Measurements from ENCODE around the gene CGB2.

CGB2 gene

DNA sequence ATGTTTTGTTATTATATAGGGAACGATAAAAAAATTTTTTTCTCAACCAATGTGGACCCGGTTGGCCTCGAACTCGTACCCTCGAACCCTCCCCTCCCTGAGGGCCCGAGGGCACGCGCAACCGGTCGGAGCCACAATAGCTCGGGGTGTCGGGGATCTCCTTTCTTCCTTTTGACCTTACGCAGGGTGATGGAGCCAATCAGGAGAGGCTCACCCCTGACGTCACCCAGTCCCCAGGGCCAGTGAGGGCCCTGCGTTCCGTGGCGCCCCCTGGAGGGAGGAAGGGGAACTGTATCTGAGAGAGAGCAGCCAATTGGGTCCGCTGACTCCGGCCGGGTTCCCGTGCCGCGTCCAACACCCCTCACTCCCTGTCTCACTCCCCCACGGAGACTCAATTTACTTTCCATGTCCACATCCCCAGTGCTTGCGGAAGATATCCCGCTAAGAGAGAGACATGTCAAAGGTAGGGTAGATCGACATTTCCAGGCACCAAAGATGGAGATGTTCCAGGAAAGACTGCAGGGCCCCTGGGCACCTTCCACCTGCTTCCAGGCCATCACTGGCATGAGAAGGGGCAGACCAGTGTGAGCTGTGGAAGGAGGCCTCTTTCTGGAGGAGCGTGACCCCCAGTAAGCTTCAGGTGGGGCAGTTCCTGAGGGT, at the start of gene CGB2:
Gene CGB2, plus strand, starts transcription at position 249 of the 660 bp plus-strand sequence. Its CDS starts 206 bp downstream, at position 455.
- DNase-seq: peak; percentile 71

DNA sequence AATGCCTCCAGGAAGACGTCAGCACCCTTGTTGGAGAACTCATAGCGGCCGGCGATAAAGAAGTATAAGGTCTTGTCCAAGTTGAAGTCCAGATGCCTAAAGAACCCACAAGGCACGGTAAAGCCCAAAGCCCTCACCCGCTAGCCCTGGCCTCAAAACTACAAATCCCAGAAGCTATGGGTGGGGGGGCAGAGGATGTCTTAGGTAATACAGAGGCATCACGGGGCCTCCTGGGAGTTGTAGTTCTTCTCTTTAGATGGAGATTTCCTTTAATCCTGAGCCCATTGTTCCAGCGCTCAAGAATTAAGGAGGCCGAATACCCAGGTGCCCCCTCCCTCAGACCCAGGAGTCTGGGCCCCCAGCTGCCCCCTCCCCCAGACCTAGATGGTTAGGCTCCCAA, 49.4 kb upstream of the CGB2 start:
- no peak for DNase-seq

DNA sequence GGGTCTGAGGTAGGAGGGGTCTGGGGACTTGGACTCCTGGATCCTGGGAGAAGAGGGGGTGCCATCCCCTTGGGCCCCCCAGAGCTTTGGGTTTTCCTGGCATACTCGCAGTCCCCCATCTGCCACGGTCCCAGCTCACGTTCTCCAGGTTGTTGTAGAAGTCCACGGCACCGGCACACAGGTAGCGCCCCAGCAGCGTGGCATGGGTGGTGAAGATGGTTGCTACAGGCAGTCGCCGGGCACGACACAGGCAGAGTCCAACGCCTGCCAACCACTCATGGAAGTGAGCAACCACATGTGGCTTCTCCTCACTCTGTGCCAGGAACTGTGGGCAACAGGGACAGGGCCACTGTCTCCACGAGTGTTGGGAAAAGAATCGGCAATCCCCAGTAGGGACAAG, 46.0 kb upstream of the CGB2 start:
- no peak for DNase-seq

DNA sequence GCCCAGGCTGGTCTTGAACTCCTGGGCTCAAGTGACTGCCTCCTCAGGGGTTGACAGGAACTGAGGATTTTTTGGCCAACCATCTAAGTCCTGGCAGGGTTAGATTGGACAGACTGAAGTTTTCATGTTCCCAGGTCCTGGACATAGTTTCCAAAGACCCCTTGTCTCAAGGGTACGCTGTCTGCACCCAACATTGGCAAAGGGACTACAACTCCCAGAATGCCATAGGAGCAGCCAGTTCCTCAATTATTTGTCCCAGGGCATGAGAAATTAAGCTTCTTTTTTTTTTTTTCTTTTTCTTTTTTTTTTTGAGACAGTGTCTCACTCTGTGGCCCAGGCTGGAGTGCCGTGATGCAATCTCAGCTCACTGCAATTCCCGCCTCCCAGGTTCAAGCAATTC, 45.5 kb upstream of the CGB2 start:
- no peak for DNase-seq

DNA sequence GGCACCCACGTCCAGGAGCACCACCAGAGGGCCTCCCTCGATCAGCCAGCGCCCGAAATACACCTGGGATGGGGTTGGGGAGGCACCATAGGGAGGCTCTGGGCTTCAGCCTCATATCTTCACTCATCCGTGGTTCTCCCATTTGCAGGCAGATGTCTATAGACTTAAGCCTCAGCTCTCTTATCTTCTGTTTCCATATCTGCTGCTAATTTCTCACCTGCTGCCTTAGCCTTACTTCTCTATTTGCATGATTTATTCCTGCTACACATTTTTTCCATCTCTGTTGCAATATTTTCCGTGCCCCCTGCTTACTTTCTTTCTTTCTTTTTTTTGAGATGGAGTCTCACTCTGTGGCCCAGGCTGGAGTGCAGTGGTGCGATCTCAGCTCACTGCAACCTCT, 44.4 kb upstream of the CGB2 start:
- DNase-seq: no peak

DNA sequence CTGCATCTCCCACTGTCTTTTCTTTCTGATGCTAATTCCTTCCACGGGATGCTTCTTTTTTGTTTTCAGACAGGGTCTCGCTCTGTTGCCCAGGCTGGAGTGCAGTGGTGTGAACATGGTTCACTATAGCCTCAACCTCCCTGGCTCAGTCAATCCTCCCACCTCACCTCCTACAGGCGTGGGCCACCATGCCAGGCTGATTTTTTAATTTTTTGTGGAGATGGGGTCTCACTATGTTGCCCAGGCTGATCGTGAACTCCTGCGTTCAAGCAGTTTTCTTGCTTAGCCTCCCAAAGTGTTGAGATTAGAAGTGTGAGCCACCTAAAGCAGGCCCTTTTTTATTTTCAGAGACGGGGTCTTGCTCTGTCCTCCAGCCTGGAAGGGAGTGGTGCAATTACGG, 43.4 kb upstream of the CGB2 start:
- no peak for DNase-seq

DNA sequence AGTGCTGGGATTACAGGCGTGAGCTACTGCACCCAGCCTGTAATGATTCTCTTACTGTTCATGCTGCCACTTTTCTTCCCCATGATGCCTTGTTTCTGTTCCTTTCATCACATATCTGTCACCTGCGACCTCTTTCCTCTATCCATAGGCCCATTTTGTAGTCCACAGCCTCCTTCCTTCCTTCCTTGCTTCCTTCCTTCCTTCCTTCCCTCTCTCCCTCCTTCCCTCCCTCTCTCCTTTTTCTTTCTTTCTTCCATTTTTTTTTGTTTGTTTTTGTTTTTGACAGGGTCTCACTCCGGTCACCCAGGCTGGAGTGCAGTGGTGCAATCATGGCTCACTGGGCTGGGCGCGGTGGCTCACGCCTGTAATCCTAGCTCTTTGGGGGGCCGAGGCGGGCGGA, 42.8 kb upstream of the CGB2 start:
- no peak for DNase-seq

DNA sequence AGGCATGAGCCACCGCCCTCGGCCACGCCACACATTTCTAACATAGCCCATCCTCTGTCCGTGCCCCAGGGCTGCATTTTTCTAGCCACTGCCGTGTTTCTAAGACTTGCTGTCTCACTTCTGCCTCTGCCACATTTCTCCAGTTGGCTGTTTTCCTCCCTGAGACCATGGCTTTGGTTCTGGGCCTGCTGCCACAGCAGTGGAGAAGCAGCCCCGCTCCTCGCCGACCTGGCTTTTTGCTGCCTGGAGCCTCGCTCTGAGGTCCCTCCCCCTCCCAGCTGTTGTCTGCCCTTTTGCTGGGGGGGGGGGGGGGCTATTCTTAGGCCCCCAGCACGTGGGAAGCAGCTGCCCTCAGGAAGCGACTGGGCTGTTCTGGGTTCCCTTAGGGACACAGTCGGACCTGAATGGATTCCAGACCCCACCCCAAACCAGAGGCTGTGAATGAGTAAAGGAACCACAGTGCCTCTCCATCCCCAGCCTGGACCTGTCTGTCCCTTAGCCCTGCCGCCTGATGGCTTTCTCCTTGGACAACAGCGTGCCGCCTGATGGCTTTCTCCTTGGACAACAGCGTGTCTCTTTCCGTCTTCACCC, 41.9 kb upstream of the CGB2 start:
- DNase-seq: no peak

DNA sequence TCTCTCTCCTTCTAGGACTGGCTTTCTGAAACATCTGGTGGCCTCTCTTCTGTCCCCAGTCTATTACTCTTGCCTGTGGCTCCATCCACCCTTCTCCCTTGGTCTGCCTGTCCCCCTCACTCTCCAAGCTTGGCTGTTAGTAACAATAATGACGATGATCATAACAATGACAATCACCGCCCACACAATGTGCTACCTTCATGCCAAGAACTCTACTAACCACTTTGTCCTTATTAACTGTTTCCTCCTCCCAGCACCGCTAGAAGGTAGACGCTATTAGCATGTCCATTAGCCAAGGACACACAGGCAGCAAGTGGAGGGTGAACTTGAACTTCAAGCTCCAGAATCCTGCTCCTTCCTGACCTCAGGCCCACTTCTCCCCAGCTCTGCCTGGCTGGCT, 41.3 kb upstream of the CGB2 start:
- DNase-seq: no peak

DNA sequence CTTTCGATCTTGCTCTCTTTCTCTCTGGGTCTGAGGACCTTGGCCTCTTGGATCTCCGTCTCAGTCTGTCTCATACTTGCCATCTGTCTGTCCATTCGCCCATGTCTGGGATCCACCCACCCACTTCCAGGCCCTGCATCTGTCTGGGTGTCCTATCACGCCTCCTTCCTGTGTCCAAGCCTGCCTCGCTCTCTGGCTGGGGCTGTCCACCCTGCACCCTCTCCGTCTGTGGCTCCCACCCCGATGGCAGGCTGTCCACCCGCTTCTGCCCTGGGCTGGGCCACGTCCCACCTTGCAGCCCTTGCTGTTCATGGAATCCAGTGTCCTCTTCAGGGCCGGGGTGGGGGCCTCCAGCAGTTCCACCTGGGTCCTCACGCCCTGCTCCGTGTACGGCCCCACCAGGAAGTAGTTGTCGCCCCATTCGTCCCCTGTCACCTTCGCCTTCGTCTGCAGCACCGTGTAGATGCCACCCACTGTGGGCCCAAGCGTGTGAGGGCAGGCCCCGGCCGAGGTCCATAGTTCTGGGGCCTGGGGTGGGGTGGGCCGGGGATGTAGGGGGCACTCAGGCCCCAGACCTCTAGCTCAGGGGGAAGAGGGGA, 40.6 kb upstream of the CGB2 start:
- no peak for DNase-seq

DNA sequence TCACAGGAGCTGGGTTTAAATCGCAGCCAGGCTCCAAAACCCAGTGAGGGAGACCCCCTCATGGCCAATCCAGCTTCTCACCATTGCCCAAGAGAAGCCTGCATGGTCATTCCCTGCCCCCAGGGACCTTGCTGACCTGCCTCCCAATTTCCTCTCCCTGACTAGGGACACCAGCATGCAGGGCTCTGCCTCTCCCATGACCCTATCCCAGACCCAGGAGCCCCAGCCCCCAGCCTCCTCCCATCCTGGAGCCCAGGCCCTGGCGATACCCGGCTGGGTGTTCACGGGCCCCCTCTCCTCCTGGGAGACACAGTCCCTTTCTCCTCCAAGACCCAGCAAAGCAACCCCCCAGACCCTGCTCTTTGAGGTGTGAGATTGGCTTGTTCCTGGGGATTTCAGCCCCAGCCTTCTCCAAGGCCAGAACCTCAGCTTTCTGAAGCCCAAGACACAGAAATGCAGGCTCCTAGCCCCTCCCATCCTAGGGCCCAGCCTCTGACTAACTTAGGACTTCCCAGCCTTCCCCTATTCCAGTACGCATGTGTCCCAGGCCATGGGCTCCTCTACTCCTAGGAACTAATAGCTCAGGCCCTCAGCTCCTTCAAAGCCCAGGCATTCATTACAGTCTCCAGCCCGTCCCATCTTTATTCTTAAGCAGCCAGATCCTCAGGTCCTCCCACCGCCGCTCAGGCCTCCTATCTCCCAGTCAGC, 39.7 kb upstream of the CGB2 start:
- no peak for DNase-seq

DNA sequence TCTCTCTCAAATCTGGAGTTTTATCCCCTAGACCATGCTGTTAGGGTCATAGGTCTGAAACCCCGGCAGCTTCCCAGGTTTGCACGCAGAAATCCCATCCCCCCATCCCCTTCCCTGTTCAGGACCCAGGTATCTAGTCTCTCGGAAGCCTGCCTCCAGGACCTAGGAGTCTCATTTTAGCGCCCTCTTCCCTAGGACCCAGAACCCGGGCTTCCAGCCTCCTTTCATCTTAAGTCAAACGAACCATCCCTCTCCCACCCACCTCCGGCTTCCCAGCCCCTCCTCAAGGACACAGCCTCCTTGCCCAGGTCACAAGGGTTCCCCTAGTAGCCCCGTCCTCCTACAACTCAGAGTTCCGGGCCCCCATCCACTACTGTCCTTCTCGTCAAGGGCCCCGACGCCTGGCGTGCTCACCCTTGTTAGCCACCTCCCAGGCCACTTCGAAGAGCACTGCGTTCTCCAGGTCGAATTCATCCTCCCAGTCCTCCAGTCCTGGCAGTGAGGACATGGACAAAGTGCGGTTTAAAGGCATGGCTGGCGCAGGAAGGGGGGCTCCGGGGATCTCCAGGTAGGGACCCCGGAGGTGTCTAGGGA, 39.0 kb upstream of the CGB2 start:
- no peak for DNase-seq

DNA sequence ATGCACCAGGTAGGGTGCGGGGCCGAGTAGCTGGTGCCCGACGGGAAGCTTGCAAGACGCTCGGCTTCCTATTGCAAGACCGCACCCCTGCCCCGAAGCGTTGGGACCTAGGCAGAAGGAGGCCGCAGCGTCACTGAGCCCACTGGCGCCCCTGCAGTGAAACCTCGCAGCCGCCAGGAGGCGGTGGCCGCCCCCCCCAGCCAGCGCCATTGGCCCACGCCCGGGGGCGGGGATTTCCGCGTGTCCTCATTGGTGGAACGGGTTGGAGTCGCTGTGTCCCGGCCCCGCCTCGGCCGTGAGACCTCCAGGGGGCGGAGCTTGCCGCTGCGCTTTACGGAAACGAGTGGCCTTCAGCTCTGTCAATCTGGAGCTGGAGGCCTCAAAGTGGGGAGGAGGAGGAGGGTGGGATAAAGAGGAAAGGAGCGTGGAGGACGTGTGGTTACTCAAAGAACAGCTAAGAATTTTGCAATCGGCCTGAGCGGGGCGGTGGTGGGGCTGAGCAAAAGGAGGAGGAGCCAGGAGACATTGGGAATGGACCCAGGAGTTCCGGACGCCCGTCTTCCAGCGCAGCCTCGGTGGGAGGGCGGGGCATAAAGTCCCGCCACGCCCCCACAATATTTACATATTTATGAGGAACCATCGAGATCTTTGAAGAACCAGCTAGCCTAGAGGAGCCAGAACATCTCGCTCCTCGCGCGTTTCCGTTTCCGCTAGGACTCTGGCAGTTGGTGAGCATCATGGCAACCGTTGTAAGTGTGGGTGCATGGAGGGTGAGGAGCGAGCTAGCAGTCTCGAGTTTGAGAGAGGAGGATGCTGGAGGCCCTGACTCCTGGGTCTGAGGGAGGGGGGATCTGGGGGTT, 38.3 kb upstream of the CGB2 start, which contains the start of the genes GYS1 and RUVBL2:
Gene GYS1, minus strand, starts transcription at position 135 of the 860 bp plus-strand sequence. CDS start 197 bp downstream, outside the sequence.
Gene RUVBL2, plus strand, starts transcription at position 713 of the 860 bp plus-strand sequence. Its CDS starts 25 bp downstream, at position 738.
- peak; percentile 99 for DNase-seq

DNA sequence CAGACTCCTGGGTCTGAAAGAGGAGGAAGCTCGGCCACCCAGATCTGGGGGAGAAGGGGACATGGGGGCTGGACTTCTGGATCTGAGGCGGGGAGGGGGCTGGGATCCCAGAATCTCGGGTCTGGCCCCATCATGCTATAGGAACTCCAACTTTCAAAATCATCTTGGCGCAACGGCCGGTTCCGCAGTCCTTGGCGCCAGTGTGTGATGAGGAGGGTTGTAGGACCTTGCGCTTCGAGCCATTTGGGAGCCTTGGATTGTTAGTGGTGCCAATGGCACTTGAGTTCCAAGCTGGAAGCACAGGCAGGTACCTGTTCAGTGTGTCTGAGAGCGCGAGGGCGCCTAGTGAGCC, 37.7 kb upstream of the CGB2 start:
- no peak for DNase-seq

DNA sequence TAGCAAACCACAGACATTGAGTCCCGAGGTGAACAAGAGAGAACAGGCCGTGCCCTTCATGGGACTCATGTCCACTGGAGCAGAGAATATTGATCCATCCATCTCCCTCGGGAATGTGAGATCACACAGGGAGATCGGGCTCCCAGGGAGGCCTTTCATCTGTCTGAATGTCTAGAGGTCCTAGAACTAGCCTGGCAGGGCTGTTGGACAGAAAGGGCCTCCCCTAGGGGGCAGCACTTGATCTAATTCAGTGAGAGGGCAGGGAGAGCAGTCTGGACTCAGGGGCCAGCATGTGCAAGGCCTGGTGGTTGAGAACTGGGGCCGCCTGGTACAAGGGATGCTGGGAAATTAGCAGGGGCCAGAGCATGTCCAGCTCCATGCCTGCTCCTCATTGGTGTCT, 33.7 kb upstream of the CGB2 start:
- DNase-seq: peak; percentile 53

DNA sequence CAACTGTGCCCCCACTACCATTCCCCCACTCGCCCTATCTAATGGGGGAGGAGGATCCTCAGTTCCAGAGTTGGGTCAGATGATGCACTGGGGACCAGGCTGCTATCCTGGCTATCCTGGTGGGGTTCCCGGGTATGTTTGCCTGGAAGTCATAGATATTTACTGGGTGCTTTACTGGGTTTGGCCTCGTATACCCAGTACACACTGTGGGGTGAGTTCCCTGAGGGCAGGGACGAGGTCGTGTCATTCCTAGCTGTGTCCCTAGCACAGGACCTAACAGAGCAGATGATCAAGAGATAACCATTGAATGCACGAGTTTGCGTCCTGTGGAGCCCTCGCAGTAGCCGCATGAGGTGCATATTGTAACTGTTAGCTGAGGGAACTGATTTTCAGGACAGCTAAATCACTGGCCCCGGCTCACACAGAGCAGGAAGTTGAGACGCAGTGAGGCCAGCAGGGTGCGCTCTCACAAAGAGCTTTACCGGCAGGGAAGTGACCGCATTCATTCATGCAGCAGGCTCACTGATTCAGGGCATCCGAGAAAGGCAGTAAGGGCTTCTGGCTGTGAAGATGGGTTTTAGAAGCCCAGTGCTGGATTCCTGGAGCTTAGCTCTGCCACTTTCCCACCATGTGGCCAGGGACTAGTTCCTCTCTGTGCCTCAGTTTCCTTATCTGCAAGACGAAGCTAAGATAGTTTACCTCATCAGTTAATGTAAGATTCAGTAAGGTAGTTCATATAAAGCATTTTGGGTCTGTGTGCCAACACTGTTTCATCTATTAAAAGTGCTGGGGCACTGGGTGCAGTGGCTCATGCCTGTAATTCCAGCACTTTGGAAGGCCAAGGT, 32.0 kb upstream of the CGB2 start:
- DNase-seq: peak; percentile 74

DNA sequence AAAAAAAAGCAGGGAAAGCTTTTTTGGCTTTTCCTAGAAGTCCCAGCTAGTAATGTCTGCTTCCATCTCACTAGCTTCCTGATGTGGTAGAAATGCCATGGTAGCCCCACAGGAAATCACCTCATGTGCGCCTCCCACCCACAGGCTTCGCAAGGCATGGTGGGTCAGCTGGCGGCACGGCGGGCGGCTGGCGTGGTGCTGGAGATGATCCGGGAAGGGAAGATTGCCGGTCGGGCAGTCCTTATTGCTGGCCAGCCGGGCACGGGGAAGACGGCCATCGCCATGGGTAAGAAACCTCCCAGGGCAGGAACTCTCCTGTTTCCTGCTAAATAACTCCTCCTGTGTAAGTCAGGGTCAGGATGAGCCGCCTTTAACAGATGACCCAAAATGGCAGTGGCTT, 27.6 kb upstream of the CGB2 start:
- DNase-seq: no peak

DNA sequence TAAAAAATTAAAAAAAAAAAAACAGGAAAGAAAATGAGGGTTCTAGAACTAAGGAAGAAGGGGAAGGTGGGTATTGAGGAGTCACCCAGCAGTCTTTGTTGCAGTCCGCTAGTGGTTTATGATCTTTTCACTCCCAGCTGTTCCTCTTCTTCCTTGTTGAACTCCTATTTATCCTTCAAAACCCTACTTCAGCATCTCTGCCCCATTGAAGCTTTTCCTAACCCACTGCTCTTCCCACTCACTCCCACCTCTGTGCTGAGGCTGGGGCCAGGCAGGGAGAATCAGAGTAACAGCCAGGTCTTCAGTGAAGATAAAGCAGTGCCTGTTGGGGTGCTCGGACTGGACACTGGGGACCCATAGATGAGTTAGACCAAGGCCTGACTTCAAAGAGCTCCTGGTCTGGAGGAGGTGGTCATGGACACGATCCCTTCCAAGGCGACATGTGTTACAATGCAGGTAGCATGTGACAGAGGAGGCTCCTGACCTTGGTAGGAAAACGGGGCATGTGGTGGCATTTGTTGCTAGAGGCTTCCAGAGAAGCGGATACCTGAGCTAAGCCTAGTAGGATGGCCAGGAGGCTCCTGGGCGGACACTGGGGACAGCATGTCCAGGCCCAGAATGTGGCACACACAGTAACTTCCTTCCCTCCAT, 26.6 kb upstream of the CGB2 start:
- DNase-seq: no peak

DNA sequence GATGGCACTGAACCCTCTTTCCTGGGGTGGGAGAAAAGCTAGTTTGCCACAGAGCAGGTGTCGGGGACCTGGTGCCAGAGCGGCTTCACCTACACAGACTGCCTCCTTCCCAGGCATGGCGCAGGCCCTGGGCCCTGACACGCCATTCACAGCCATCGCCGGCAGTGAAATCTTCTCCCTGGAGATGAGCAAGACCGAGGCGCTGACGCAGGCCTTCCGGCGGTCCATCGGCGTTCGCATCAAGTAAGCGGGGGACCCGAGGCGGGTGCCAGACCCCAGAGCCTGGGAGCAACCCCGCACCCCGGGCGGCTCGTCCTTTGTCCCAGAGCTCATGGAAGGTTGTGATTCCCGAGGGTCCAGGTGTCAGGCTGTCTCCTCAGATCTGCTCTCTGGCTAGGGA, 24.8 kb upstream of the CGB2 start:
- DNase-seq: no peak

DNA sequence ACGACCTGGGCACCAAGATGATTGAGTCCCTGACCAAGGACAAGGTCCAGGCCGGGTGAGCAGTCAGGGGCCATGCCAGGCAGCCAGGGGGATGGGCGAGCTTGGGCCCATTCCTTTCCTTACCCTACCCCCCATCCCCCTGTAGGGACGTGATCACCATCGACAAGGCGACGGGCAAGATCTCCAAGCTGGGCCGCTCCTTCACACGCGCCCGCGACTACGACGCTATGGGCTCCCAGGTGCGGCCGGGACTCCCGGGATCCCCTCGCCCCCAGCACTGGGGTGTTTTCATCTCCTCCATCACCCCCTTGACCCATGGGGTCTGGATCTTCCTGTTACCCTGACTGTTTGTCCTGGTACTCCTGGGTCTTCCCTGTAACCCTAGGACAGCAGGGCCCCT, 21.9 kb upstream of the CGB2 start:
- no peak for DNase-seq

DNA sequence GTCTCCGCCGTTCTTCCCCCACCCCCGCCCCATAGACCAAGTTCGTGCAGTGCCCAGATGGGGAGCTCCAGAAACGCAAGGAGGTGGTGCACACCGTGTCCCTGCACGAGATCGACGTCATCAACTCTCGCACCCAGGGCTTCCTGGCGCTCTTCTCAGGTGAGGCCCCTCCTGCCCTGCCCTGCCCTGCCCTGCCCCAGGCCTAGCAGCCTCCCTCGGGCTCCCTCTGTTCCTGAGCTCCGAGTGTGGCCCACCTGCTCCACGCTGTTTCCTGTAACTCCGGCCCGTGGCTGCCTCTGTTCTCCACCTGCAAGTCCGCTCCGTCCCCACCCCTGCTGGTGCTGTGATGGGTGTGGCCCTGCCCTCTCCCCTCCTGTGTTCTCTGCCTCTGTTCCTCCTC, 21.2 kb upstream of the CGB2 start:
- DNase-seq: no peak
